RWPE1 (cell line): Measurements from ENCODE around the gene C19orf38.
A peak's percentile ranks its signal among the peaks of the same experiment; 100 is the strongest.
"Not testable (repeated sequence)": the region's sequence is repeated elsewhere in the genome, so short reads cannot be mapped to it uniquely, and the experiment has no call there.

Source experiments
- CTCF ChIA-PET: fragments of 350-600 bp; sonication (Branson Sonifier 250); formaldehyde crosslinking; extraction: SDS; loops from one replicate; lab custom pipeline; 2021; lab: Yijun Ruan, JAX
- POLR2A ChIA-PET: fragments of 400-600 bp; formaldehyde crosslinking; extraction: SDS; loops from one replicate; lab custom pipeline; 2020; ENCODE audit warnings: antibody characterized with exemption; ENCODE audit not compliant: low non-redundant PET; lab: Yijun Ruan, JAX
- DNase-seq: peaks from one replicate; pipeline ENCODE4 v3.0.0; 2012; ENCODE audit warnings: low spot score
- H3K27ac ChIP-seq: fragments of 450-650 bp; 2 replicates; pipeline ENCODE4 v1.5.1; 2017
- TF ChIP-seq, protein P1 (sequence below): fragments of 450-650 bp; conservative IDR thresholded peaks from 2 replicates; pipeline ENCODE4 v1.5.1; 2017; ENCODE audit warnings: low read depth, mild to moderate bottlenecking

The C19orf38 gene

GRCh38 chr19:10871711-10872545 lies 23.7 kb downstream of the C19orf38 start:
- POLR2A ChIA-PET, result no interaction called here
- peak overlapping the region; percentile 87 for H3K27ac ChIP-seq
- TF ChIP-seq, protein P1, sequence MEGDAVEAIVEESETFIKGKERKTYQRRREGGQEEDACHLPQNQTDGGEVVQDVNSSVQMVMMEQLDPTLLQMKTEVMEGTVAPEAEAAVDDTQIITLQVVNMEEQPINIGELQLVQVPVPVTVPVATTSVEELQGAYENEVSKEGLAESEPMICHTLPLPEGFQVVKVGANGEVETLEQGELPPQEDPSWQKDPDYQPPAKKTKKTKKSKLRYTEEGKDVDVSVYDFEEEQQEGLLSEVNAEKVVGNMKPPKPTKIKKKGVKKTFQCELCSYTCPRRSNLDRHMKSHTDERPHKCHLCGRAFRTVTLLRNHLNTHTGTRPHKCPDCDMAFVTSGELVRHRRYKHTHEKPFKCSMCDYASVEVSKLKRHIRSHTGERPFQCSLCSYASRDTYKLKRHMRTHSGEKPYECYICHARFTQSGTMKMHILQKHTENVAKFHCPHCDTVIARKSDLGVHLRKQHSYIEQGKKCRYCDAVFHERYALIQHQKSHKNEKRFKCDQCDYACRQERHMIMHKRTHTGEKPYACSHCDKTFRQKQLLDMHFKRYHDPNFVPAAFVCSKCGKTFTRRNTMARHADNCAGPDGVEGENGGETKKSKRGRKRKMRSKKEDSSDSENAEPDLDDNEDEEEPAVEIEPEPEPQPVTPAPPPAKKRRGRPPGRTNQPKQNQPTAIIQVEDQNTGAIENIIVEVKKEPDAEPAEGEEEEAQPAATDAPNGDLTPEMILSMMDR, result no peak
- DNase-seq, result no peak
- CTCF ChIA-PET, result interaction anchor here (0.6 to 2.0 kb wide), 9 partner anchors 8 to 606 kb away, joined by 3 to 10 read pairs (median 3); no protein-coding TSS in a partner anchor

DNA sequence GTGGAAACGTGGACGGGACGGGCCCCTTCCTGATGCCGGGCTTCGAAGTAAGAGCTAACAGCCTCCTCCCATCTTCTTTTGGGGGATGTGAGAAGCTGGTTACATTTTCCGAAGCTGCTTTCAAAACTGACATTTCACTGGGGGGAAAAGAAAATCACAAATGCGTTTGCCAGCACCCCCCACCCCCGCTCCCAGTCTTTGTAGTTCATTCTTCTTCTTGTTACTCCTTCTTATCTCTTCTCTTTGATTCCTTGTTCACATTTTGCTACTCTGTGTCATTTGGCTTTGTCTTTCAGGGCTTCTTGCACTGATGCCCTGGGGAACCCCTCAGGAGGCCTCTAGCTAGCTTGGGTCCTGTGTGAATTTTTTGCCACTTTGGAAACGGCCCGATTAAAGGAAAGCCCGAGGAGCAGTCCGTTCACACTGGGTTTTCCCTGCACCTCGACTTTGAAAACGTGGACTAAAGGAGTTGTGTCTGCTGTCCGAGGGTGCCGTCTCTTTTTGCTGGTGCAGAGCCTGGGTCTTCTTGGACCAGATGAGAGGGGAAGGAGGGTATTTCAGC lies 24.4 kb downstream of the C19orf38 start:
- peak overlapping the region; percentile 87 for H3K27ac ChIP-seq
- ChIA-PET CTCF (interaction anchor here (0.6 to 2.0 kb wide), 6 partner anchors 9 to 605 kb away, joined by 3 to 10 read pairs (median 4); no protein-coding TSS in a partner anchor), POLR2A (no interaction called here)
- TF ChIP-seq, protein P1, result no peak
- no peak for DNase-seq

- TF ChIP-seq, protein P1, result no peak
- no peak for DNase-seq
- H3K27ac ChIP-seq, result peak overlapping the region; percentile 87
- CTCF ChIA-PET, result interaction anchor here (2.0 kb wide), 1 partner anchor 10 kb away, joined by 10 read pairs; no protein-coding TSS in a partner anchor
- POLR2A ChIA-PET, result interaction anchor here (0.6 kb wide), 2 partner anchors 15 to 685 kb away, joined by 4 to 5 read pairs; no protein-coding TSS in a partner anchor
Measured at GRCh38 chr19:10874024-10874423, 25.8 kb downstream of the C19orf38 start.

- TF ChIP-seq, protein P1, result no peak
- CTCF ChIA-PET, result interaction anchor here (0.6 kb wide), 1 partner anchor 14 kb away, joined by 6 read pairs; no protein-coding TSS in a partner anchor
- POLR2A ChIA-PET, result no interaction called here
- no peak for DNase-seq
- H3K27ac ChIP-seq, result peak overlapping the region; percentile 67
Measured at GRCh38 chr19:10876459-10877240, 28.4 kb downstream of the C19orf38 start.

DNA sequence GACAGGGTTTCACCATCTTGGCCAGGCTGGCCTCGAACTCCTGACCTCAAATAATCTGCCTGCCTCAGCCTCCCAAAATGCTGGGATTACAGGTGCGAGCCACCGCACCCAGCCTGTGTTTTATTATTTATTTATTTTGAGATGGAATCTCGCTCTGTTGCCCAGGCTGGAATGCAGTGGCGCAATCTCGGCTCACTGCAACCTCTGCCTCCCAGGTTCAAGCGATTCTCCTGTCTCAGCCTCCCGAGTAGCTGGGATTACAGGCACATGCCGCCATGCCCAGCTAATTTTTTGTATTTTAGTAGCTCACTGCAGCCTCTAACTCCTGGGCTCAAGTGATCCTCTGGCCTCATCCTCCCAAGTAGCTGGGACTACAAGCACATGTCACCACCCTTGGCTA lies 29.4 kb downstream of the C19orf38 start:
- H3K27ac ChIP-seq, result peak overlapping the region; percentile 67
- CTCF ChIA-PET, DNase-seq, POLR2A ChIA-PET: not testable (repeated sequence)

DNA sequence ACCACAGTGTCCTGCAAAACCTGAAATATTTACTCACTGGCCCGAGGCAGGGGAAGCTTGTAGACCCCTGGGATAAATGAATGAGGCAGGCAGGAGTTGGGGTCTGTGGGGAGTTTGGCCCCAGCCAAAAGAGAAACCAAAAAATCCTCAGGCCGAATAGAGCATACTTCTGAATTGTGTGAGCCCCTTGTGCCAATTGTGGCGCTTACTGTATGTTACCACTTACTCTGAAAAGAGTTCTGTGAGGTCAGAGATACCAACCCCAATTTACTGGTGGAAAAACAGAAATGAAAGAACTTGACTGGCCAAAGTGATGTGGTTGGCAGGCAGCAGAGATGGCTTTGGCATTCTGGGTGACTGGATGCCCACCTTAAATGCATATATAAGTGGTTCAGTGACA lies 30.0 kb downstream of the C19orf38 start:
- ChIA-PET CTCF (no interaction called here), POLR2A (no interaction called here)

More for the DNA sequence above, 30.0 kb downstream of the C19orf38 start:
- peak overlapping the region; percentile 67 for H3K27ac ChIP-seq
- no peak for DNase-seq
- TF ChIP-seq, protein P1, result no peak
